GM12874 (cell line): Measurements from ENCODE around the gene FAAH2.

Source experiments
- CTCF ChIP-seq: IDR thresholded peaks from 2 replicates; pipeline ENCODE4 v1.5.1; 2011; ENCODE audit warnings: low read depth, mild to moderate bottlenecking, control low read depth, low read length, moderate library complexity; ENCODE audit not compliant: insufficient read depth

Gene FAAH2, protein sequence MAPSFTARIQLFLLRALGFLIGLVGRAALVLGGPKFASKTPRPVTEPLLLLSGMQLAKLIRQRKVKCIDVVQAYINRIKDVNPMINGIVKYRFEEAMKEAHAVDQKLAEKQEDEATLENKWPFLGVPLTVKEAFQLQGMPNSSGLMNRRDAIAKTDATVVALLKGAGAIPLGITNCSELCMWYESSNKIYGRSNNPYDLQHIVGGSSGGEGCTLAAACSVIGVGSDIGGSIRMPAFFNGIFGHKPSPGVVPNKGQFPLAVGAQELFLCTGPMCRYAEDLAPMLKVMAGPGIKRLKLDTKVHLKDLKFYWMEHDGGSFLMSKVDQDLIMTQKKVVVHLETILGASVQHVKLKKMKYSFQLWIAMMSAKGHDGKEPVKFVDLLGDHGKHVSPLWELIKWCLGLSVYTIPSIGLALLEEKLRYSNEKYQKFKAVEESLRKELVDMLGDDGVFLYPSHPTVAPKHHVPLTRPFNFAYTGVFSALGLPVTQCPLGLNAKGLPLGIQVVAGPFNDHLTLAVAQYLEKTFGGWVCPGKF

DNA sequence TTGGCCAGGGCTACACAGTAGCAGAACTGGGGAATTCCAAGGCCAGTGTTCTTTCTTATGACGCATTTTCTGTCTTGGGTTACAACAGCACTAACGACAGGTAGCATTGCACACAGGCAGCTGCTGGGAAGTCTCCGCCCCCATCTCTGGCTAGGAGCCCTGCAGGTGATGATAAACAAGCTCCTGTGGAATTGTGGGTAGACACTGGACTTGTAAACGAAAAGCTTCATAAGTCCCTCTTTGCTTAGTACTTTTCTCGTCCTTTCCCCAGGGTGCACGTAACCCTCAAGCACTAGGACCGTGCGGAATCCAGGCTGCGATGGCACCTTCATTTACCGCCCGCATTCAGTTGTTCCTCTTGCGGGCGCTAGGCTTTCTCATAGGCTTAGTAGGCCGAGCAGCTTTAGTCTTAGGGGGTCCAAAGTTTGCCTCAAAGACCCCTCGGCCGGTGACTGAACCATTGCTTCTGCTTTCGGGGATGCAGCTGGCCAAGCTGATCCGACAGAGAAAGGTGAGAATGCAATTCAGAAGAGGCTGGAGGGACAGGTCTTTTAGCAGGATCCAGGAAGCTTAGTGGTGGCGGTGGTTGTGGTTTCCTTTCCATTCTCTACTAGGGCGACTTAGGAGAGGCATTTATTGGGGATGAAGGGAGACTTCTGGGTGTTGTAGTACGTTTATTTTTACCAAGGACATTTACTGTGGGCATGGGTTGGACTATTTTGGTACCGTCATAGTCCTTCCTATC lies at the start of gene FAAH2:
Gene FAAH2, plus strand, starts transcription at position 200 of the 745 bp plus-strand sequence. Its CDS starts 120 bp downstream, at position 320.
- TF ChIP-seq CTCF, result no peak

GRCh38 chrX:57241967-57242366 lies 44.5 kb upstream of the FAAH2 start:
- TF ChIP-seq CTCF, result no peak

- no peak for TF ChIP-seq CTCF
Observed at GRCh38 chrX:57251965-57252364, 34.5 kb upstream of the FAAH2 start.

GRCh38 chrX:57265126-57265525 lies 21.4 kb upstream of the FAAH2 start:
- TF ChIP-seq CTCF, result no peak

GRCh38 chrX:57266275-57266674 lies 20.2 kb upstream of the FAAH2 start:
- TF ChIP-seq CTCF, result no peak

- no peak for TF ChIP-seq CTCF
Observed at GRCh38 chrX:57266871-57267270, 19.6 kb upstream of the FAAH2 start.

DNA sequence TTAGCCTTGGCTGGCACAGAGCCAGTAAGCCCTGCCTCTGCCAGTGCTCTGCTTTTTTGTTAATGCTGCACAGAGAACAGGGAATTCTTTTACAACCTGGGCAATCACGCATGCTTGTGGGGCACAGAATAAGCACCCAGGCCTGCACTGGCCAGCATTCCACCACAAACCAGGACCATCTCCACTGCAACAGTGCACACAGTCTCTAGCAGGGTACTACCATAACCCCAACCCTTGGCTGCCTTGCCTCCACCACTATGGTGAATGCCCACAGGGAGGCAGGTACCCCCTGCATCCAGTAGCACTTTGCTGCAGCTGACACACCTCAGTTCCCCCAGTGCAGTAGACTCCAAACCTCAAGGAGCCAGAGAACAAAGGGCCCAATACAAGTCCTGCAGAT lies 19.2 kb upstream of the FAAH2 start:
- no peak for TF ChIP-seq CTCF
